Measurements from ENCODE around the gene SCARB1. TPM values are rescaled to one million over a fixed set of nuclear protein-coding genes. Genes with fewer than 3 reads are reported as not detected.
"Not testable (repeated sequence)": the region's sequence is repeated elsewhere in the genome, so short reads cannot be mapped to it uniquely, and the experiment has no call there.

The SCARB1 gene
- total RNA-seq = 10 to 100 TPM in 2 of 4 donors, 1 to 10 TPM in 2; 8.3 to 24.1 (median 13.0) TPM

GRCh38 chr12:124863416-124864325 lies at the start of gene SCARB1:
SCARB1 (minus strand) TSS chr12:124863864; CDS start chr12:124863720, 144 bp downstream.
- no peaks in the 10 kb centered on the region for H3K36me3 ChIP-seq
- peak; percentile 95 for DNase-seq (ENCODE audit: extremely low spot score)
- peak; percentile 52 to 61 for TF ChIP-seq POLR2AphosphoS5 (IDR thresholded peaks at IDR 0.05)
- TF ChIP-seq EP300 (IDR thresholded peaks at IDR 0.05) = no peak
- TF ChIP-seq CTCF (IDR thresholded peaks at IDR 0.05) = peak in 1 of 3 experiments; percentile 5
- WGBS = 1% methylated on average over 48 of the region's 89 CpGs
- peak within 1 kb of the TSS; percentile 45 to 76 (median 68) for H3K27ac ChIP-seq (replicated peaks in 1 of 4)
- H3K27me3 ChIP-seq = no peaks in the 10 kb centered on the region
- H3K4me1 ChIP-seq = peaks cover 15 to 32% (median 25%) of the 10 kb centered on the region in 4 donors
- intact Hi-C loops (cut with DNase I) = no loop called here
- H3K4me3 ChIP-seq = peak within 1 kb of the TSS; percentile 69 to 86 (median 83)
- no peaks in the 10 kb centered on the region for H3K9me3 ChIP-seq

GRCh38 chr12:124912529-124913287 lies 49.0 kb upstream of the SCARB1 start:
- not testable (repeated sequence) for H3K27me3 ChIP-seq; DNase-seq (ENCODE audit: extremely low spot score); H3K9me3 ChIP-seq
- WGBS = 38% methylated on average over 10 of the region's 21 CpGs
- peak overlapping the region; percentile 82 to 96 (median 90) for H3K4me3 ChIP-seq
- peaks cover 13 to 36% (median 26%) of the 10 kb centered on the region in 4 donors for H3K36me3 ChIP-seq
- TF ChIP-seq POLR2AphosphoS5 (IDR thresholded peaks at IDR 0.05) = peak in 1 of 2 donors; percentile 60
- H3K4me1 ChIP-seq = peaks cover 25 to 61% (median 54%) of the 10 kb centered on the region in 4 donors
- H3K27ac ChIP-seq (replicated peaks in 1 of 4) = peak overlapping the region; percentile 99 to 100 (median 100)
- intact Hi-C loops (cut with DNase I) = loop anchor here (10.0 kb wide), 1 partner anchor 528 kb away; no protein-coding TSS in a partner anchor

GRCh38 chr12:124911521-124911920 lies 47.9 kb upstream of the SCARB1 start:
- 70% methylated on average over 6 of the region's 6 CpGs for WGBS

GRCh38 chr12:124910561-124911478 lies 47.2 kb upstream of the SCARB1 start:
- 62% methylated on average over 9 of the region's 9 CpGs for WGBS
- peaks cover 0 to 5% (median 0%) of the 10 kb centered on the region in 4 donors for H3K27me3 ChIP-seq
- peak in 1 of 2 donors; percentile 68 for TF ChIP-seq POLR2AphosphoS5 (IDR thresholded peaks at IDR 0.05)
- no peak for TF ChIP-seq EP300 (IDR thresholded peaks at IDR 0.05)
- TF ChIP-seq POLR2A (IDR thresholded peaks at IDR 0.05; ENCODE audit: low read depth) = peak; percentile 45
- no peak for TF ChIP-seq CTCF (IDR thresholded peaks at IDR 0.05)
- intact Hi-C loops (cut with DNase I) = loop anchor here (10.0 kb wide), 1 partner anchor 526 kb away; no protein-coding TSS in a partner anchor
- H3K4me1 ChIP-seq = peaks cover 23 to 57% (median 52%) of the 10 kb centered on the region in 4 donors
- H3K4me3 ChIP-seq = peak overlapping the region; percentile 37 to 55 (median 40)
- no peak for DNase-seq (ENCODE audit: extremely low spot score)
- H3K27ac ChIP-seq (replicated peaks in 1 of 4) = peak overlapping the region; percentile 70 to 80 (median 73)
- H3K36me3 ChIP-seq = peaks cover 13 to 36% (median 26%) of the 10 kb centered on the region in 4 donors
- H3K9me3 ChIP-seq = peaks cover 0 to 3% (median 0%) of the 10 kb centered on the region in 4 donors

More at GRCh38 chr12:124911521-124911920, 47.9 kb upstream of the SCARB1 start:
- H3K27me3 ChIP-seq; DNase-seq (ENCODE audit: extremely low spot score); H3K9me3 ChIP-seq: not testable (repeated sequence)
- peak overlapping the region; percentile 37 to 55 (median 40) for H3K4me3 ChIP-seq
- peak overlapping the region; percentile 70 to 80 (median 73) for H3K27ac ChIP-seq (replicated peaks in 1 of 4)
- H3K4me1 ChIP-seq = peaks cover 24 to 61% (median 52%) of the 10 kb centered on the region in 4 donors
- intact Hi-C loops (cut with DNase I) = loop anchor here (10.0 kb wide), 1 partner anchor 527 kb away; no protein-coding TSS in a partner anchor
- peaks cover 13 to 36% (median 26%) of the 10 kb centered on the region in 4 donors for H3K36me3 ChIP-seq

Measured in esophagus muscularis mucosa (tissue), 4 donors.